HCT116 (cell line): ENCODE measurements around the gene ARMC2. TPM values are rescaled to one million over a fixed set of nuclear protein-coding genes. Genes with fewer than 3 reads are reported as not detected.

Source experiments
- ATAC-seq: fragments of 200-7000 bp; cut with Tn5 transposase; 2 replicates; pipeline ENCODE4 v1.9.1; 2020; ENCODE audit warnings: mild to moderate bottlenecking, moderate library complexity
- BruUV-seq: library from RNA; stranded (reverse); fragments of 400-500 nt; replicated peaks from 2 replicates; lab custom pipeline; 2021; lab: Mats Ljungman, UMichigan
- CTCF ChIA-PET: fragments of 300-600 bp; sonication (Branson Sonifier 250); formaldehyde crosslinking; loops from one replicate; lab custom pipeline; 2021; ENCODE audit warnings: antibody characterized with exemption; lab: Charles Lee
- POLR2A ChIA-PET: fragments of 300-600, 350-600 bp; sonication (Branson Sonifier 250); formaldehyde crosslinking; loops from one replicate; lab custom pipeline; 2021; ENCODE audit warnings: antibody characterized with exemption; lab: Charles Lee
- RAD21 ChIA-PET, 2 experiments: fragments of 300-600 bp; sonication (Branson Sonifier 250); formaldehyde crosslinking; loops; one replicate each; lab custom pipeline; 2023; ENCODE audit warnings: low total read pairs in 2 of 2; ENCODE audit not compliant: uncharacterized antibody in 2 of 2, unreplicated experiment in 2 of 2, low non-redundant PET in 1 of 2; lab: Charles Lee
- DNase-seq: peaks from one replicate; pipeline ENCODE4 v3.0.0-alpha.2; 2010; ENCODE audit warnings: low read depth, low spot score
- H2AFZ ChIP-seq: fragments of 200-600 bp; shearing (Covaris generic), sonication (generic); 2 replicates; pipeline ENCODE4 v1.6.1; 2017; ENCODE audit warnings: low read depth, mixed run types, mixed read lengths, antibody characterized with exemption, low read length; ENCODE audit not compliant: poor library complexity, severe bottlenecking
- H3K27ac ChIP-seq: 2 replicates; pipeline ENCODE4 v1.5.1; 2012; ENCODE audit warnings: low read depth, low read length
- H3K27me3 ChIP-seq: fragments of 200-600 bp; sonication (generic); 2 replicates; pipeline ENCODE4 v1.6.1; 2016; ENCODE audit warnings: mixed run types, low read length, mixed read lengths; ENCODE audit not compliant: insufficient read depth
- H3K36me3 ChIP-seq, 2 experiments: fragments of 200-500 bp in 1 of 2; fragments of 200-600 bp in 1 of 2; sonication (Bioruptor generic) in 1 of 2; sonication (generic) in 1 of 2; 2 replicates each; pipeline versions ENCODE4 v1.5.1 to v1.6.1; 2014 to 2016; ENCODE audit warnings: low read length in 2 of 2, inconsistent platforms in 1 of 2, mixed read lengths in 1 of 2, mixed run types in 1 of 2; ENCODE audit not compliant: insufficient read depth in 2 of 2, control insufficient read depth in 1 of 2
- H3K4me1 ChIP-seq, 2 experiments: fragments of 200-600 bp in 1 of 2; sonication (generic) in 1 of 2; 2 replicates each; pipeline versions ENCODE4 v1.5.1 to v1.6.1; 2012 to 2017; ENCODE audit warnings: low read length in 2 of 2, inconsistent platforms in 1 of 2, mild to moderate bottlenecking in 1 of 2, mixed read lengths in 1 of 2, mixed run types in 1 of 2, moderate library complexity in 1 of 2; ENCODE audit not compliant: insufficient read depth in 2 of 2, control insufficient read depth in 1 of 2
- H3K4me2 ChIP-seq: fragments of 200-600 bp; sonication (generic); 2 replicates; pipeline ENCODE4 v1.6.1; 2017; ENCODE audit warnings: mixed run types, low read length, mixed read lengths
- H3K4me3 ChIP-seq, 2 experiments: fragments of 200-600 bp in 1 of 2; sonication (generic) in 1 of 2; replicated peaks in 1 of 2; 2 replicates each; pipeline ENCODE4 v1.5.1; 2011 to 2016; ENCODE audit warnings: low read length in 2 of 2, control low read depth in 1 of 2, low read depth in 1 of 2, mild to moderate bottlenecking in 1 of 2, mixed read lengths in 1 of 2, mixed run types in 1 of 2
- H3K79me2 ChIP-seq: fragments of 200-600 bp; sonication (generic); 2 replicates; pipeline ENCODE4 v1.6.1; 2017; ENCODE audit warnings: mild to moderate bottlenecking, mixed run types, low read length, moderate library complexity, mixed read lengths; ENCODE audit not compliant: insufficient read depth
- H3K9ac ChIP-seq: fragments of 200-600 bp; sonication (generic); 2 replicates; pipeline ENCODE4 v1.6.1; 2016; ENCODE audit warnings: low read length, mixed read lengths
- H3K9me2 ChIP-seq: fragments of 200-600 bp; sonication (generic), shearing (Covaris generic); 2 replicates; pipeline ENCODE4 v1.6.1; 2017; ENCODE audit warnings: mixed run types, mild to moderate bottlenecking, moderate library complexity; ENCODE audit not compliant: insufficient read depth
- H3K9me3 ChIP-seq, 2 experiments: fragments of 200-500 bp in 1 of 2; fragments of 200-600 bp in 1 of 2; sonication (Bioruptor generic) in 1 of 2; sonication (generic) in 1 of 2; 2 replicates each; pipeline ENCODE4 v1.6.1; 2014 to 2017; ENCODE audit warnings: low read length in 2 of 2, mixed read lengths in 2 of 2, inconsistent platforms in 1 of 2, low read depth in 1 of 2, mild to moderate bottlenecking in 1 of 2, mixed run types in 1 of 2, moderate library complexity in 1 of 2; ENCODE audit not compliant: control insufficient read depth in 1 of 2, insufficient read depth in 1 of 2
- H4K20me1 ChIP-seq: fragments of 200-600 bp; sonication (generic), shearing (Covaris generic); 2 replicates; pipeline ENCODE4 v1.6.1; 2017; ENCODE audit warnings: mixed run types, mild to moderate bottlenecking, moderate library complexity; ENCODE audit not compliant: insufficient read depth
- CEBPB ChIP-seq: IDR thresholded peaks from 2 replicates; pipeline ENCODE4 v1.6.1; 2012; ENCODE audit warnings: low read depth
- EZH2 ChIP-seq: fragments of 200-600 bp; sonication (generic); IDR thresholded peaks from 2 replicates; pipeline ENCODE4 v1.6.1; 2017; ENCODE audit warnings: antibody characterized with exemption, mixed run types
- EZH2phosphoT487 ChIP-seq: fragments of 200-600 bp; IDR thresholded peaks from 2 replicates; pipeline ENCODE4 v1.6.1; 2018; ENCODE audit warnings: antibody characterized with exemption, borderline replicate concordance
- FOSL1 ChIP-seq: IDR thresholded peaks from 2 replicates; pipeline ENCODE4 v1.6.1; 2012; ENCODE audit warnings: low read depth
- MAX ChIP-seq: IDR thresholded peaks from 2 replicates; pipeline ENCODE4 v1.6.1; 2012
- POLR2AphosphoS5 ChIP-seq: IDR thresholded peaks from 2 replicates; pipeline ENCODE4 v1.6.1; 2011; ENCODE audit warnings: mild to moderate bottlenecking, low read depth, low read length, moderate library complexity
- REST ChIP-seq: IDR thresholded peaks from 2 replicates; pipeline ENCODE4 v1.6.1; 2012; ENCODE audit warnings: low read depth
- SP1 ChIP-seq: IDR thresholded peaks from 2 replicates; pipeline ENCODE4 v1.6.1; 2012; ENCODE audit warnings: low read depth
- SRF ChIP-seq: IDR thresholded peaks from 2 replicates; pipeline ENCODE4 v1.6.1; 2012; ENCODE audit warnings: low read depth
- intact Hi-C: fragments of 100-400 bp; cut with micrococcal nuclease; formaldehyde crosslinking; loops from 2 replicates; pipeline ENCODE4 v1.10.0; 2022
- total RNA-seq: library from RNA; stranded (reverse); gene quantifications from one replicate; pipeline ENCODE4 v1.2.1, GENCODE V29; 2021; ENCODE audit not compliant: unreplicated experiment

ARMC2 gene
- total RNA-seq, 1 experiment from 2014 or later, result 3.6 TPM

- TF ChIP-seq REST, result no peak
- no peak for TF ChIP-seq POLR2AphosphoS5
Measured at GRCh38 chr6:109013656-109014305, 165.6 kb downstream of the ARMC2 start (continued).

- POLR2A ChIA-PET, result interaction anchor here (0.6 kb wide), 1 partner anchor 405 kb away, joined by 3 read pairs; no protein-coding TSS in a partner anchor
- CTCF ChIA-PET, result no interaction called here
- Histone ChIP-seq H2AFZ (no peak overlapping the region), H3K4me3 (no peak overlapping the region), H3K27ac (no peak overlapping the region), H3K36me3 (no peaks in the 10 kb centered on the region), H3K4me2 (no peak overlapping the region), H3K27me3 (no peaks in the 10 kb centered on the region), H3K4me1 (peaks cover 4 to 5% of the 10 kb centered on the region in 2 experiments; a peak in 3 of 4 replicates), H3K9me2 (no peaks in the 10 kb centered on the region), H3K79me2 (no peaks in the 10 kb centered on the region), H3K9ac (no peak overlapping the region), H3K9me3 (no peaks in the 10 kb centered on the region), H4K20me1 (no peaks in the 10 kb centered on the region)
- ATAC-seq (no peak), DNase-seq (no peak)
- no TSS peak for BruUV-seq
- TF ChIP-seq SP1 (no peak), EZH2 (no peak), FOSL1 (no peak), SRF (no peak), EZH2phosphoT487 (no peak), CEBPB (no peak), MAX (no peak)
- RAD21 ChIA-PET, result no interaction called here
- intact Hi-C loops, result no loop called here
Measured at GRCh38 chr6:109014606-109015005, 166.4 kb downstream of the ARMC2 start.
